K562 (cell line): ENCODE measurements around the gene CCDC97. TPM values are rescaled to one million over a fixed set of nuclear protein-coding genes. Genes with fewer than 3 reads are reported as not detected.

Experiments
- EGR1 ChIP-seq: fragments of 450-650 bp; conservative IDR thresholded peaks from 2 replicates; pipeline ENCODE4 v1.6.1; 2017; ENCODE audit warnings: mild to moderate bottlenecking
- HCFC1 ChIP-seq: IDR thresholded peaks from 2 replicates; pipeline ENCODE4 v1.6.1; 2012; ENCODE audit warnings: low read depth, low read length, improper control_type of control experiment
- HDAC1 ChIP-seq, 2 experiments: fragments of 450-650 bp; IDR thresholded peaks; 2 replicates each; pipeline ENCODE4 v1.6.1; 2016 to 2017; ENCODE audit warnings: inconsistent platforms in 1 of 2, mild to moderate bottlenecking in 1 of 2, moderate library complexity in 1 of 2
- HNRNPLL ChIP-seq: fragments of 200-400 bp; formaldehyde crosslinking; IDR thresholded peaks from 2 replicates; pipeline ENCODE4 v1.6.1; 2017; ENCODE audit warnings: low read length, low read depth, mild to moderate bottlenecking; ENCODE audit not compliant: poor library complexity, severe bottlenecking
- MTA3 ChIP-seq: fragments of 450-650 bp; formaldehyde crosslinking; IDR thresholded peaks from 2 replicates; pipeline ENCODE4 v1.6.1; 2017; ENCODE audit warnings: mild to moderate bottlenecking, borderline replicate concordance
- TBL1XR1 ChIP-seq, 2 experiments: IDR thresholded peaks; 2 replicates each; pipeline ENCODE4 v1.6.1; 2012; ENCODE audit warnings: improper control_type of control experiment in 2 of 2, low read length in 2 of 2, mild to moderate bottlenecking in 1 of 2
- polyA plus RNA-seq, 8 experiments: library from polyadenylated mRNA; depleted of rRNA in 4 of 8; stranded (reverse) in 5 of 8; unstranded in 3 of 8; fragments of >200 nt; fragmentation: Nextera tagmentation in 2 of 8; fragmentation: Illumina TruSeq in 1 of 8; extraction: Ambion mirVana in 2 of 8; extraction: Trizol in 1 of 8; gene quantifications; 2 replicates each; pipeline versions ENCODE4 v1.2.1 to v1.2.3, GENCODE V29; 2011 to 2014; ENCODE audit warnings: inconsistent platforms in 1 of 8, missing spikeins in 1 of 8
- total RNA-seq, 7 experiments: library from RNA; depleted of rRNA in 6 of 7; stranded (reverse); fragments of >200 nt in 6 of 7; fragmentation: Illumina TruSeq in 2 of 7; extraction: Trizol in 2 of 7; gene quantifications; 2 replicates each; pipeline versions ENCODE4 v1.2.1 to v1.2.3, GENCODE V29; 2011 to 2021; ENCODE audit warnings: low replicate concordance in 1 of 7
- TF ChIP-seq, protein P1 (sequence below): fragments of 450-650 bp; IDR thresholded peaks from 2 replicates; pipeline ENCODE4 v1.6.1; 2018; ENCODE audit warnings: mild to moderate bottlenecking, low read depth; ENCODE audit not compliant: partially characterized antibody
- TF ChIP-seq, protein P2 (sequence below), 3 experiments: fragments of 200-800 bp in 1 of 3; fragments of 250-450 bp in 1 of 3; fragments of 450-650 bp in 1 of 3; sonication (Bioruptor Pico) in 1 of 3; sonication (Bioruptor generic) in 1 of 3; formaldehyde crosslinking in 1 of 3; IDR thresholded peaks; 2 replicates each; pipeline versions ENCODE4 v1.6.1 to v1.8.0; 2016 to 2022; ENCODE audit warnings: mild to moderate bottlenecking in 2 of 3, missing genetic modification characterization in 2 of 3, missing compliant biosample characterization in 1 of 3, moderate library complexity in 1 of 3
- TF ChIP-seq, protein P3 (sequence below): fragments of 250-450 bp; sonication (Bioruptor Pico); IDR thresholded peaks from 2 replicates; pipeline ENCODE4 v1.4.0; 2020; ENCODE audit warnings: mild to moderate bottlenecking, moderate library complexity
- TF ChIP-seq, protein P4 (sequence below): fragments of 450-650 bp; formaldehyde crosslinking; IDR thresholded peaks from 2 replicates; pipeline ENCODE4 v1.4.0; 2022; ENCODE audit warnings: missing genetic modification characterization

Gene CCDC97
- total and polyA plus RNA-seq, 9 of the 15 experiments (the other 6 are each of a cell fraction or from before 2014, with no cell fraction given), result 0.60 to 16.5 (median 7.0) TPM

DNA sequence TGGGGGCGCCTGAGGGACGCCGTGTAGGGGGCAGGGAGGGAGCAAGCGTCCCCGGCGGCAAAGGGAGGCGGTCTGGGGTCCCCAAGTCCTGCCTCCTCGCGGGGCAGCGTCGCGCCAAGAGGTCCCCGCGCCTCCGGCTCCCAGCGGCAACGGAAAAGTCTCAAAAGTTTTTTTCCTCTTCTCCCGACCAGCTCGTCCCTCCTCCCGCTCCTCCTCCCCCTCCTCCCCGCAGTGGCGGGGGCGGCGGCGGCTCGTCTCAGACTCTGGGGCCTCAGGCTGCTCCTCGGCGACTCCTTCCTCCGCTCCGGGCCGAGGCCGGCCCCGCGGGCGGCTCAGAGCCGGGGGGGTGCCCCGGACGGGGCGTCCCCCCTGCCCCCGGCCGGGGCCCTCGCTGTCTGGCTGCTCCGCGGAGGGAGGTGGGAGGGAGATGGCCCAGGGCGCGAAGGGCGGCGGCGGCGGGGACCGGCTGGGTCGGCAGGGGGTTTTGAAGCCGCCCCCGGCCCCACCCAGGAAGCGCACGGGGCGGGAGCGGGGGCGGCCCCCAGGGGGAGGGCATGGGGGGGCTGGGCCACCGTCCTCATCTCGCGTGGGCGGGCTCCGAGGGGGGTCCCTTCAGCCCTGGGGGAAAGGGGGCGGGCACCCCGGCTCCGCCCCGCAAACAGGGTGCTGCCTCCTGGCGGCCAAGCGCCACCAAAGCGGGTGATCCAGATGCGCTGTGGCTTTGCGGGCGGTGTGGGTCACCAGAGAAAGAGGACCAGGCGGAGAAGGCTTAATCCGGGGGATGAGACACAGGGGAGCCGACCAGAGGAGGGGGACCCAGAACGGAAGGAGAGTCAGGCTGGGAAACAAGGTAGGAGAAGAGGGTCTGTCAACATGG lies 43.7 kb downstream of the CCDC97 start, which contains the start of gene TGFB1 (continued):
- TF ChIP-seq, protein P1, sequence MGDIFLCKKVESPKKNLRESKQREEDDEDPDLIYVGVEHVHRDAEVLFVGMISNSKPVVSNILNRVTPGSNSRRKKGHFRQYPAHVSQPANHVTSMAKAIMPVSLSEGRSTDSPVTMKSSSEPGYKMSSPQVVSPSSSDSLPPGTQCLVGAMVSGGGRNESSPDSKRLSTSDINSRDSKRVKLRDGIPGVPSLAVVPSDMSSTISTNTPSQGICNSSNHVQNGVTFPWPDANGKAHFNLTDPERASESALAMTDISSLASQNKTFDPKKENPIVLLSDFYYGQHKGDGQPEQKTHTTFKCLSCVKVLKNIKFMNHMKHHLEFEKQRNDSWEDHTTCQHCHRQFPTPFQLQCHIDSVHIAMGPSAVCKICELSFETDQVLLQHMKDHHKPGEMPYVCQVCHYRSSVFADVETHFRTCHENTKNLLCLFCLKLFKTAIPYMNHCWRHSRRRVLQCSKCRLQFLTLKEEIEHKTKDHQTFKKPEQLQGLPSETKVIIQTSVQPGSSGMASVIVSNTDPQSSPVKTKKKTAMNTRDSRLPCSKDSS, result no peak
- TF ChIP-seq HCFC1, result no peak
- TF ChIP-seq HNRNPLL, result peak; percentile 28
- no peak for TF ChIP-seq MTA3
- peak in 1 of 2 experiments; percentile 32; a peak in 1 of 4 replicates for TF ChIP-seq HDAC1 (IDR thresholded peaks at IDR 0.05)
- TF ChIP-seq, protein P2, sequence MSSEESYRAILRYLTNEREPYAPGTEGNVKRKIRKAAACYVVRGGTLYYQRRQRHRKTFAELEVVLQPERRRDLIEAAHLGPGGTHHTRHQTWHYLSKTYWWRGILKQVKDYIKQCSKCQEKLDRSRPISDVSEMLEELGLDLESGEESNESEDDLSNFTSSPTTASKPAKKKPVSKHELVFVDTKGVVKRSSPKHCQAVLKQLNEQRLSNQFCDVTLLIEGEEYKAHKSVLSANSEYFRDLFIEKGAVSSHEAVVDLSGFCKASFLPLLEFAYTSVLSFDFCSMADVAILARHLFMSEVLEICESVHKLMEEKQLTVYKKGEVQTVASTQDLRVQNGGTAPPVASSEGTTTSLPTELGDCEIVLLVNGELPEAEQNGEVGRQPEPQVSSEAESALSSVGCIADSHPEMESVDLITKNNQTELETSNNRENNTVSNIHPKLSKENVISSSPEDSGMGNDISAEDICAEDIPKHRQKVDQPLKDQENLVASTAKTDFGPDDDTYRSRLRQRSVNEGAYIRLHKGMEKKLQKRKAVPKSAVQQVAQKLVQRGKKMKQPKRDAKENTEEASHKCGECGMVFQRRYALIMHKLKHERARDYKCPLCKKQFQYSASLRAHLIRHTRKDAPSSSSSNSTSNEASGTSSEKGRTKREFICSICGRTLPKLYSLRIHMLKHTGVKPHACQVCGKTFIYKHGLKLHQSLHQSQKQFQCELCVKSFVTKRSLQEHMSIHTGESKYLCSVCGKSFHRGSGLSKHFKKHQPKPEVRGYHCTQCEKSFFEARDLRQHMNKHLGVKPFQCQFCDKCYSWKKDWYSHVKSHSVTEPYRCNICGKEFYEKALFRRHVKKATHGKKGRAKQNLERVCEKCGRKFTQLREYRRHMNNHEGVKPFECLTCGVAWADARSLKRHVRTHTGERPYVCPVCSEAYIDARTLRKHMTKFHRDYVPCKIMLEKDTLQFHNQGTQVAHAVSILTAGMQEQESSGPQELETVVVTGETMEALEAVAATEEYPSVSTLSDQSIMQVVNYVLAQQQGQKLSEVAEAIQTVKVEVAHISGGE (CRISPR knock-in tag; IDR thresholded peaks at IDR 0.05), result peak in 1 of 3 experiments; percentile 68; a peak in 2 of 6 replicates
- TF ChIP-seq, protein P3, sequence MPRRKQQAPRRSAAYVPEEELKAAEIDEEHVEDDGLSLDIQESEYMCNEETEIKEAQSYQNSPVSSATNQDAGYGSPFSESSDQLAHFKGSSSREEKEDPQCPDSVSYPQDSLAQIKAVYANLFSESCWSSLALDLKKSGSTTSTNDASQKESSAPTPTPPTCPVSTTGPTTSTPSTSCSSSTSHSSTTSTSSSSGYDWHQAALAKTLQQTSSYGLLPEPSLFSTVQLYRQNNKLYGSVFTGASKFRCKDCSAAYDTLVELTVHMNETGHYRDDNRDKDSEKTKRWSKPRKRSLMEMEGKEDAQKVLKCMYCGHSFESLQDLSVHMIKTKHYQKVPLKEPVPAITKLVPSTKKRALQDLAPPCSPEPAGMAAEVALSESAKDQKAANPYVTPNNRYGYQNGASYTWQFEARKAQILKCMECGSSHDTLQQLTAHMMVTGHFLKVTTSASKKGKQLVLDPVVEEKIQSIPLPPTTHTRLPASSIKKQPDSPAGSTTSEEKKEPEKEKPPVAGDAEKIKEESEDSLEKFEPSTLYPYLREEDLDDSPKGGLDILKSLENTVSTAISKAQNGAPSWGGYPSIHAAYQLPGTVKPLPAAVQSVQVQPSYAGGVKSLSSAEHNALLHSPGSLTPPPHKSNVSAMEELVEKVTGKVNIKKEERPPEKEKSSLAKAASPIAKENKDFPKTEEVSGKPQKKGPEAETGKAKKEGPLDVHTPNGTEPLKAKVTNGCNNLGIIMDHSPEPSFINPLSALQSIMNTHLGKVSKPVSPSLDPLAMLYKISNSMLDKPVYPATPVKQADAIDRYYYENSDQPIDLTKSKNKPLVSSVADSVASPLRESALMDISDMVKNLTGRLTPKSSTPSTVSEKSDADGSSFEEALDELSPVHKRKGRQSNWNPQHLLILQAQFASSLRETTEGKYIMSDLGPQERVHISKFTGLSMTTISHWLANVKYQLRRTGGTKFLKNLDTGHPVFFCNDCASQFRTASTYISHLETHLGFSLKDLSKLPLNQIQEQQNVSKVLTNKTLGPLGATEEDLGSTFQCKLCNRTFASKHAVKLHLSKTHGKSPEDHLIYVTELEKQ (CRISPR knock-in tag), result no peak
- peak; percentile 96 for TF ChIP-seq EGR1
- peak in 1 of 2 experiments; percentile 55; a peak in 2 of 4 replicates for TF ChIP-seq TBL1XR1 (IDR thresholded peaks at IDR 0.05; ENCODE audit: low read length in 2 of 2)
- TF ChIP-seq, protein P4, sequence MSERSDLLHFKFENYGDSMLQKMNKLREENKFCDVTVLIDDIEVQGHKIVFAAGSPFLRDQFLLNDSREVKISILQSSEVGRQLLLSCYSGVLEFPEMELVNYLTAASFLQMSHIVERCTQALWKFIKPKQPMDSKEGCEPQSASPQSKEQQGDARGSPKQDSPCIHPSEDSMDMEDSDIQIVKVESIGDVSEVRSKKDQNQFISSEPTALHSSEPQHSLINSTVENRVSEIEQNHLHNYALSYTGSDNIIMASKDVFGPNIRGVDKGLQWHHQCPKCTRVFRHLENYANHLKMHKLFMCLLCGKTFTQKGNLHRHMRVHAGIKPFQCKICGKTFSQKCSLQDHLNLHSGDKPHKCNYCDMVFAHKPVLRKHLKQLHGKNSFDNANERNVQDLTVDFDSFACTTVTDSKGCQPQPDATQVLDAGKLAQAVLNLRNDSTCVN (CRISPR knock-in tag), result 0 out of 2 replicates have a peak, but pooled peaks have one; percentile 54
